H1 (cell line): ENCODE data around the gene KCNRG. TPM values are rescaled to one million over a fixed set of nuclear protein-coding genes. Genes with fewer than 3 reads are reported as not detected.

Experiments used
- GTF2F1 ChIP-seq: IDR thresholded peaks from 2 replicates; pipeline ENCODE4 v1.6.1; 2012; ENCODE audit warnings: low read depth, low read length, improper control_type of control experiment, borderline replicate concordance
- polyA plus RNA-seq, 7 experiments: library from polyadenylated mRNA; depleted of rRNA in 3 of 7; stranded (reverse) in 5 of 7; unstranded in 2 of 7; fragments of >200 nt in 5 of 7; fragments of 200-250 nt in 2 of 7; gene quantifications; 1 replicate in 5 of 7; 2 replicates in 1 of 7; 4 replicates in 1 of 7; pipeline versions ENCODE4 v1.2.1 to v1.2.3, GENCODE V29; 2011 to 2013; ENCODE audit warnings: missing spikeins in 2 of 7, mixed read lengths in 2 of 7
- total RNA-seq: library from RNA; stranded (reverse); fragmentation: NEBNext Ultra II Directional; extraction: Animal tissue kit (Norgen Biotek cat#: 25700); gene quantifications from 2 replicates; pipeline ENCODE4 v1.2.1, GENCODE V29; 2021

Gene KCNRG
- total and polyA plus RNA-seq, 2 of the 8 experiments (the other 6 are each of a cell fraction or from before 2014, with no cell fraction given): 0.65 to 1.2 TPM

DNA sequence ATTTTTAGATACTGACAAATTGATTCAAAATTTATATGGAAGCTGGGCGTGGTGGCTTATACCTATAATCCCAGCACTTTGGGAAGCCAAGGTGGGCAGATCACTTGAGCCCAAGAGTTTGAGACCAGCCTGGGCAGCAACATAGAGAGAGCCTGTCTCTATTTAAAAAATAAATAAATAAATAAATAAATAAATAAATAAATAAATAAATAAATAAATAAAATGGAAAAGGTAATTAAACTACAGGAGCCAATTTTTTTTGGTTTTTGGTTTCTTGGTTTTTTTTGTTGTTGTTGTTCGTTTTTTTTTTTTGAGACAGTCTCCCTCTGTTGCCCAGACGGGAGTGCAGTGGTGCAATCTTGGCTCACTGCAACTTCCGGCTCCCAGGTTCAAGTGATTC lies 47.8 kb upstream of the KCNRG start (continued):
- no peak for TF ChIP-seq GTF2F1
- TF ChIP-seq, all 59 proteins: peak for 0
